Mammary epithelial cell (primary cell): ENCODE data around the gene BRWD1.

Source experiments
- CTCF ChIP-seq, 2 donors: IDR thresholded peaks in 1 of 2; conservative IDR thresholded peaks in 1 of 2; 2 replicates each; pipeline ENCODE4 v1.5.1; 2011 to 2012; ENCODE audit warnings: inconsistent platforms in 2 of 2, low read length in 2 of 2, mild to moderate bottlenecking in 2 of 2, control low read depth in 1 of 2, low read depth in 1 of 2; ENCODE audit not compliant: insufficient read depth in 1 of 2; ENCODE audit errors: extremely low read depth in 1 of 2
- EZH2 ChIP-seq: IDR thresholded peaks from 2 replicates; pipeline ENCODE4 v1.6.1; 2012; ENCODE audit warnings: low read length, inconsistent platforms, borderline replicate concordance

GRCh38 chr21:39269620-39270019 is 43.8 kb downstream of the BRWD1 start:
- TF ChIP-seq CTCF (conservative IDR thresholded peaks at IDR 0.05 in 1 of 2, IDR thresholded peaks at IDR 0.05 in 1 of 2; ENCODE audit: extremely low read depth in 1 of 2, insufficient read depth in 1 of 2, low read depth in 1 of 2, low read length in 2 of 2) (no peak), EZH2 (no peak)
